Pons (tissue), 1 donor: ENCODE data around the gene PI16.

Experiments
- DNase-seq: peaks from one replicate; pipeline ENCODE4 v3.0.0-alpha.2; 2016; ENCODE audit warnings: low spot score

Gene PI16

GRCh38 chr6:36999751-37000125, 45.2 kb downstream of the PI16 start:
- no peak for DNase-seq

- DNase-seq = no peak
Measured at GRCh38 chr6:37004044-37004980, 49.8 kb downstream of the PI16 start.

GRCh38 chr6:37005061-37005810, 50.7 kb downstream of the PI16 start, which contains the start of gene FGD2:
TSS of gene FGD2 (plus strand) at chr6:37005655. CDS start at chr6:37005818, 163 bp downstream.
- DNase-seq = peak; percentile 19

DNA sequence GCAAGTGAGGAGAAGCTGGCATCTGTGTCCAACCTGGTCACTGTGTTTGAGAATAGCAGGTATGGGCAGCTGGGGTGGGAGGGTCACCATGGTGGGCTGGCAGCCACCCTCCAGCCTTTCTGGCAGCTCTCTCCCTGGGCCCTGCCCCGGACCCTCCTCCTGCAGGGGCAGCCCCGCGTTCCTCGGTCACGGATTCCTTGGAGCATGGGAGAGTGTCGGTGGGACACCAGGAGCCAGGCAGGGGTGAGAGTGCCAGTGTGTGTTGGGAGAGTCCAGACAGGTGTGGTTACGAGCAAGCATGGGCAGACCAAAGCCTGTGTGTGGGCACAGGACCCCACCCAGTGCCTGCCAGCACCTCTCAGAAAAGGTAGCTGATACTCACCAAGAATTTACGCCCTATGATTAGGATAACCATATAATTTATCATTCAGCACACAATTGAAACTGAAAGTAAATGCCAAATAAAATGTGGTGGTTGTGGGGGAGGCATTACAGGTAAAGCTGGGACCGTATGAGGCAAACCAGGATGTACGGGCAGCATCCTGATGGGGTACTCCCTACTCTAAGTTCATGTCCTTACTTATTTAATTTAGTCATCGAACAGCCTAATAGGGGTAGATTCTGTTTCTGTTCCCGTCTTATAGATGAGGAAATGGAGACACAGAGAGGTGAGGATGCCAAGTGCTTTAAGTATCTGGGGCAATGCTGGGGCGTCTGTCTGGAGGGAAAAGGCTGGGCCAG, 51.5 kb downstream of the PI16 start:
- no peak for DNase-seq

DNA sequence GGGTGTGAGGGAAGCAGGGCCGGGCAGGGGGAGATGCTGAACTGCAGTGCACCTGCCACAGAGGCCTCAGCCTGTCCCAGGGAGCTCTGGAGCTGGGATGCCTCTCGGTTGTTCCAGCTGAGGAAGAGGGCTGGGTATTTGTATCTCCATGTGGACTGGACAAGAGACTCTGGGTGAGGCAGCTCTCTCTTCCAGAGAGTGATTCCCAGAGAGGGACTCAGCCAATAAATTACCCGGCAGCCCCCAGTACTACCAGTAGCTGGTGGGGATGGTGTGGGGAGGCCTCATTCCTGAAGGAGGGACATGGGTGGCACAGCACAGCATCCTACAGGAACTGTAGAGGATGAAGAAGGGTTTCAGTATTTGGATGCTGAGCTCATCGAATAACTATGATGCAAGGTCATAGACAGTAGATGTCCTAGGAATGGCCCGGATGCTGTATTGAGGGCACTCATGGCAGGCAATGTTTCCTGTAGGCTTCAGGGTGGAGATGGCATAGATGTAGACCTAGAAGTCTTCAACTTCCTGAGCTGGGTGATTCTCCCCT, 52.3 kb downstream of the PI16 start:
- DNase-seq = no peak

DNA sequence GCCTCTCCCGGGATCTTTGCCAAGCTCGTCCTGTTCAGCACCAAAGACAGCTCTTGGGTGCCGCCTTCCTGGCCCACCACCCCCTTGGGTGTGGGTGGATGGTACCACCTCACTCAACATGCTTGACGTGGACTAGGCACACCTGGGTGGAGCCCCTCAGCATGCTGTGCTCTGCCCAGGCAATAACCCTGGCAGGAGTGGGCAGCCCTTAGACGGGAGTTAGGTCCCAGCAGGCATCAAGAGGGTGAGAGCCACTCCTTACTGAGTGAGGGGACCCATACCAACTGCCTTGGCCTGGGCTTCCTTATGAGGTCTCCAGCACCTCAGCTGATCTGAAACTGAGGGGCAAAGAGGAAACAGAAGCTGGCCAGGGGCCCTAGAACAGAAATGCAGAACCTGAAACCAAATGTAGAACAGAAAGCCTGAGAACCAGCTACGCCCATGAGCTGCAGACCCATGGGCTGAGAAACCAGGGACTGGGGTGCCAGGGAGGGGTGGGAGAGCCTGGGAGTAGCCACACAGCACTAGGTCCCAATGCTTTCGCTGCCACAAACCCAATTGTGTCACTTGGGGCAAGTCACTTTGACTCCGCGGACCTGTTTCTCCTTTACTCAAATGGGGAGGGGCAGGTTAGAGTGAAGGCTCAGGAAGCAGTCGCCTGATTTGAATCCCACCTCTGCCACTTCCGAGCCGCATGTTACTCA, 53.0 kb downstream of the PI16 start:
- peak; percentile 74 for DNase-seq

DNA sequence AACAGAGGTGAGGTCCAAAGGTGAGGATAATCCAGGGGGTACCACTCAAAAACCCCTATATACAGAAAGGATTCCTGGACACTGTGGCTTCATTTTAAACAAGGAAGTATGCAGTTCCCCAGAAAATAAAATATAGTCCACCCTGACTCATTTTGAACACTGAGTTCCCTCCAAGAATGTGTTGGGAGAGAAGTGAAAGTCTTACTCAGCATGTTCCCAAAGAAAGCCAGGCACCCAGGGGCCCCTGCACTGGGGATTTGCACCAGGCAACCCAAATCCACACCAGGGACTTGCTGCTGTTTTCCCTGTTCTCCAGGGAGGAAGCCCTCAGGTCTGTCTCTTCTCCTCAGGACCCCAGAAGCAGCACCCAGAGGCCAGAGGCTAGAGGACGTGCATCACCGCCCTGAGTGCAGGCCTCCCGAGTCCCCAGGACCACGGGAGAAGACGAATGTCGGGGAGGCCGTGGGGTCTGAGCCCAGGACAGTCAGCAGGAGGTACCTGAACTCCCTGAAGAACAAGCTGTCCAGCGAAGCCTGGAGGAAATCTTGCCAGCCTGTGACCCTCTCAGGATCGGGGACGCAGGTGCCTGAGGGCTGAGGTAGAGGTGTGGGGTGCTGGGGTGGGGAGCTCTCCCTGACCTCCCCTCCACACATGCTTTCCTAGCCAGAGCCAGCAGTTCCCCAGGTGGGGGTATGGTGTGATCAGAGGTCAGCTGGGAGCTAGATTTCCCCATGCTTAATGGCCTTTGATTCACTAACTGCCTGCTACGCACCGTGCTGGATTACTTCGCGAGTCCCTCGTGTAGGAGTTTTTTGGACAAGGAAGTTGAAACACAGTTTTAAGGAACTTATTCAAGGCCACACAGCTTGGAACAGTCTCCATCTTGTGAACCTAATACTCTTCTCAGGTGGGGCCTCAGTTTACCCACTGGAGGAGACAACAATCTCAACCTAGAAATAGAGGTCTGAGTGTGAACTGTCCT, 54.2 kb downstream of the PI16 start:
- peak; percentile 72 for DNase-seq

DNA sequence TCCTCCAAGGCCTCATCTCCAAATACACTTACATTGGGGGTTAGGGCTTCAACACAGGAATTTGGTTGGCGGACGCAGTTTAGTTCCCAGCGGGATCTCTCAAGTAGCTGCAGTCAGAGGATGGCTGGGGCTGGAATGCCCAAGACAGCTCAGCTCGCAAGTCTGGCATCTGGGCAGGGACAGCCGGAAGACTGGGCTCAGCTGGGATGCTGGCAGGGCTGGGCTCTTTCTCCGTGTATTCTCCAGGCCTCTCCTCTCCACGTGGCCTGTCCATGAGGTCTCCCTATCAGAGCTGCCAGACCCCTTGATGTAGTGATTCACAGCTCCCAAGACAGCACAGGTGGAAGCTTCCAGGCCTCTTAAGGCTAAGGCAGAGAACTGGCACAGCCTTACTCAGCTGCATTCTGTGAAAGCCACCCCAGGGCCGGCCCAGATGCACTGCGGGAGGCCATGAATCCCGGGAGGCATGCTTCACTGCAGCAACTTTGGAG, 55.9 kb downstream of the PI16 start:
- no peak for DNase-seq

DNA sequence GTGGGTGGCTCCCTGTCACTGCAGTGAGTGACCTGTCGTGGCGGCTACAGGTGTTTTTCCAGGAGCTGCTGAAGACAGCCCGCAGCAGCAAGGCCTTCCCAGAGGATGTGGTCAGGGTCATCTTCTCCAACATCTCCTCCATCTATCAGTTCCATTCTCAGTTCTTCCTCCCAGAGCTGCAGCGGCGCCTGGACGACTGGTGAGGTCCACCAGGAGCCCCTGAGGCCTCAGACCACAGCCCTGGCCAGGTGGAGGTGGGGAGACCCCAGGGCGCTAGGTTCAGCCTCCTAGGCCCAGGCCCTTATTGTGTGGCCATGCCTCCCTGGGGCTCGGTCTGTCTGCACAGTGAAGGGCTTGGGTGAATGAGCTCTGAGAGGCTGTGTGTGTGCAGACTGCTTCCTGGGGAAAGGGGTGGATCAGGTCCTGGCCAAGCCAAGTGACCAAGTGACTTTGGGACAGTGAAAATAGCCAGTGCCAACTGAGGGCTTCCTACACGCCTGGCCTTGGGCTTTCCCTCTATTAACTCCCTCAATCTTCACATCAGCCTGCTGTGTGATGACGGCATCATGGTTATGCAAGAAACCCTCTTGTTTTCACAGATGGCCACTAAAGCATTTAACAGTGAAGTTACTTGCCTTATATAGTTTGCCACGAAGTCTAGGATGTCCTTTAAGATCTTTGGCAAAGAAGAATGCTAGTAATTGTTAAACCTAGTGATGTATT, 57.3 kb downstream of the PI16 start:
- no peak for DNase-seq

GRCh38 chr6:37013516-37014491, 59.3 kb downstream of the PI16 start:
- no peak for DNase-seq
